Measurements from ENCODE around the gene CEP112.

Gene CEP112

DNA sequence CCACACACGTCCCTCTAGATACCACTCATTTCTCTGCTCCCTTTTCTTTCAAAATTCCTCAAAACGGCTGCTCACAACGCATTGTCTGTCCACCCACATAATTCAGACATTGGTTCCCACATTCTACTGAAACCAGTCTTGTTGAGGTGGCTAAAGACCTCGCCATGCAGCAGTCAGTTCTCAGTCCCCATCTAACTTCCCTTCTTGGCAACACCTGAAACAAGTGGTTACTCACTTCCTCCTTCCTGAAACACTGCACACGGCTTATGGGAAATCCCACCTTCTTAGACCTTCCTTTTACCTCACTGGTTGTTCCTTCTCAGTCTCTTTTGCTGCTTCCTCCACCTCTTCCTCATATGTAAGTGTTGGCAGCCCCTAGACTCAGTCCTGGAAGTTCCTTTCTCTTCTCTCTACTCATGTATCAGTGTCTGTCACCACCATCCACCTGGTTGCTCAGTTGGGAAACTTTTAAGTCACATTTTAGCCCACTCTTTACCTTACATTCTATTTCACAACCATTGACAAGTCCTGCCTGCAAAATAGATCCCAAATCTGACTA lies 277.1 kb downstream of the CEP112 start:
- TF ChIP-seq GATA3 (IDR thresholded peaks at IDR 0.05; ENCODE audit: low read depth, low read length) (no peak), GATA2 (IDR thresholded peaks at IDR 0.05; ENCODE audit: low read depth, low read length) (no peak)

DNA sequence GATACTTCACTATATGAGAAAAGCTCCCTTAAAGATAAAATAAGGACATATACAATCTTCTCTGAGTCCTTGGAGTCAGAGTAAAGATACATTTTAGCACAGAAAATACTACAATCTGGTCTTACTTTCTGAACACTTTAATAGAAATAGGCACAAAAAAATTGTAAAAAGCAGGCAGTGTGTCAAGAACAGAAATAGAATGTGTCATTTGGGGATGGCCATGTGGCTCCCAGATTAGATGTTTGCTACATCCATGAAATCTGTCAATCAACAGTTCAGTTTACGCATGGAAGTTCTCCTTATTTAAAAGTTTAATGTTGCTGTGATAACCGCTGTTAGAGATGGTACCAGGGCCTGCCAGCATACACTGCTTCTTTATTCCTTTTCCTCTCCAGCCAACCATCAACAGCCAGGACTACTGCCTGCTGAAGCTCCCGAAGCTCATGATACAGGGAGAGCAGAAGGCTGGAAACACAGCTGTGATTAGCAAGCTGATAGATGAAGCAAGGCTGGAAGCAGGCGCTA lies 278.5 kb downstream of the CEP112 start:
- TF ChIP-seq GATA3 (IDR thresholded peaks at IDR 0.05; ENCODE audit: low read depth, low read length) = no peak

DNA sequence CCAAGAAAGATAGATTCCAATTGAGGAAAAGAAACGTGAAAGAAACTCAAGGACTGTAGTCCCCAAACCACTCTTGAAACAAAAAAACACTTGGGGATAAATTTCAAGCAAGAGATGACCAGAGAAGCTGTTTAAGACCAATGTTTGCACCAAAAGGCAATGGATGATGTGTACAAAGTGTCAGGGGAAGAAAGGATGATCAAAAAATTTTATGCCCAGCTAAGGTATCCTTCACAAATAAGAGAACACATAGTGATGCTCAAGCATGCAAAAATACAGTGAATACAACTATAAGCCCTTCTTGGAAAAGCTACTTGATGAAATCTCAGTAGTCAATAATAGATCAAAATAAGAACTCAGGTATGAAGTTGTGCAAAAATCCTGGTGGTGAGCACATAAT lies 281.1 kb downstream of the CEP112 start:
- no peak for TF ChIP-seq GATA2 (IDR thresholded peaks at IDR 0.05; ENCODE audit: low read depth, low read length)
- no peak for TF ChIP-seq GATA3 (IDR thresholded peaks at IDR 0.05; ENCODE audit: low read depth, low read length)

DNA sequence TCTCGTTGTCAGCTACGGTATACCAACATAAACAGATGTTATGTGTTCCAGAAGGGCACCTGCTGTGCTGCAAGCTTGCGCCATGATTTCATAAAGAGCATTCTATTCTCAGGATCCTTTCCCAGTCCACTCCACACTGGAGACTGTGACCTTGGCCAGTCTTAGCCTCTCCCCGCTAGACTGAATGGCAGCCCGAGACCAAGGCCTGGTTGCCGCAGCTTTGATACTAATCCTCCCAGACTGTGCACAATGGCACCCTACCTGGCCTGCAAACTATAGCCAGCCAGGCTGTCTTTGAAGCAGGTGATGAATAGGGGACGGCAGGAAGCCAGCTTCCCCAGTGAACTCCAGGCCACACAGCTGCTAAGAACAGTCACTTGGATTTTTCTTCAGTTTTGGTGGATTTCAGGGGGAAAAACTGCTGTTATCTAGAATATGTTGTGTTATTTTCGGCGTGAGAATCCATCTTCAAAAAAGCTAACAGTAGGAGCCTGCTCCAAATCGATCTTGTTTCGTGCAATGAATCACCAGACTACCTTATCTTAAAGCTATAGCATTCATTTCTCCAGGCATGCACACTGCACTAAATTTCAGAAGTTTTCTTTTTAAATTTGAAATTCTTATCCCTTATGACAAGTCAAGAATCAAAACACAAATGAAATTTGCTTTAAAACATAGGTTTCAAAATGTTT lies 289.0 kb downstream of the CEP112 start:
- TF ChIP-seq GATA2 (IDR thresholded peaks at IDR 0.05; ENCODE audit: low read depth, low read length) (no peak), GATA3 (IDR thresholded peaks at IDR 0.05; ENCODE audit: low read depth, low read length) (no peak)

DNA sequence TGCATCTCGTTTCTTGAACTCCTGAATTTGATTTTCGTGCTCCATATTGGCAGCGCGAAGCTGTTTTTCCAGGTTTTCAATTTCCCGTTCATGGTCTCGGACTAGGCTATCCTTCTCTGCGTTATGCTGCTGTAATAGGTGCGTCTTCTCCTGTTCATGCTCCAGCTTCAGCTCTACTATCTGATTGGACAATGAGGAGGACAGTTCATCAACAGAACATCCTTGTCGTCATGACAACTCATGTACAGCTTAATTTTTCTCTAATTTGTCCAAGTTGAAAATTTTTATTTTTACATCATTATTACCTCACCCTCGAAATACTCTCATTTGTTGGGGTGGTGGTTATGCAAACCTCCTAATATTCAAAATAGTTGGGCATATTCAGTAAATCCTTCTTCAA lies 289.8 kb downstream of the CEP112 start:
- TF ChIP-seq GATA3 (IDR thresholded peaks at IDR 0.05; ENCODE audit: low read depth, low read length) (no peak), GATA2 (IDR thresholded peaks at IDR 0.05; ENCODE audit: low read depth, low read length) (no peak)

DNA sequence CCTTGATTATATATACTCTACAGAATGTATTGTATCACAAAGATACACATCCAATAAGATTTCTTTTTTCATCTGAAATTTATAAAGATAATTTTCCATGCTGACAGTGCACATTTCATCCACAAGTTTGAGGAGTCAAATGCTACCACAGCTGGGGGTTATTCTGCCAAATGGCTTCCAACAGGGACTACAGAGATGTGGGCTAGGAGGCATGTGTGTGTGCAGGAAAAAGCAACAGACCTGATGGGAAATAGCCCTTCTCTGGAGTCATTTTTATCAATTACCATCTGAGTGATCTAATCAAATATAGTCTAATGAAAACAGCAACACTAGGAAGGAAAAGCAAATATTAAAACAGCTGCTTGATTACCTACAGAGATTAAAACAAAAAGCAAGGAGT lies 290.5 kb downstream of the CEP112 start:
- TF ChIP-seq GATA3 (IDR thresholded peaks at IDR 0.05; ENCODE audit: low read depth, low read length) = peak; percentile 52; the same call in 1 of the 2 replicates
- peak; percentile 51; the same call in 1 of the 2 replicates for TF ChIP-seq GATA2 (IDR thresholded peaks at IDR 0.05; ENCODE audit: low read depth, low read length)

DNA sequence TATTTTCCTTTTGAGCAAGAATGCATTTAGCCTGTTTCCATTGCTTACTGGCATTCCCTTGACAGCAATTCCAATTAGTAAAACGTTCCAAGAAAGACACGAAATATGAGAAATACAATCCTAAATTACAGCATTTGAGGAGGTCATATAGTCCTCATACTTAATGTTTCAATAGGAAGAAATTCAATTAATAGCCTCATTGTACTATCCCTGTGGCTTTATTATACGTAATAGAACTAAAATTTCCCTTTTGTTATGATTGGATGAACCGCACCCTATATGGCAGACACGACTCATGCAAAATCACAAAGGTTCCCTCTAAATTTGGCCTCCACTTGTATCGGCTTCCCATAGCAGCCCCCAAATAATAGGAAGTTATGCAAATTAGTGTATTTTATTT lies 291.7 kb downstream of the CEP112 start:
- TF ChIP-seq GATA3 (IDR thresholded peaks at IDR 0.05; ENCODE audit: low read depth, low read length) (no peak), GATA2 (IDR thresholded peaks at IDR 0.05; ENCODE audit: low read depth, low read length) (no peak)

DNA sequence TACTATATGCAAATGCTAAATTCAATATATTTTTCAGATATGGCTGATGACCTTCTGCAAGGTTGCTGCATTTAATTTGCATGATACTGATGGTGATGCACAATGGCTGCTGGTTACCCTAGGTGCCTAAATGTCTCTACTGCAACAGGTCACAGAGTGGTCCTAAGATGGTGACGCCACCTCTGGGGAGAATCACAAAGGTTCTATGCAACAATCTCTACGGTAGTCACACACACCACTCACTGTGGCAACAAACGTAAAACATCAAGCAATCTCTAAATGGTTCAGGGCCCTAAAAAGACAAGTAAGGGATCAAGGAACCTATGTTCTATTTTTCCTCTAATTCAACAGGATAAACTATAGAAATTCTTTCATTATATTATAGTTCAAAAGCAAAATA lies 293.3 kb downstream of the CEP112 start:
- TF ChIP-seq GATA2 (IDR thresholded peaks at IDR 0.05; ENCODE audit: low read depth, low read length) (no peak), GATA3 (IDR thresholded peaks at IDR 0.05; ENCODE audit: low read depth, low read length) (no peak)

DNA sequence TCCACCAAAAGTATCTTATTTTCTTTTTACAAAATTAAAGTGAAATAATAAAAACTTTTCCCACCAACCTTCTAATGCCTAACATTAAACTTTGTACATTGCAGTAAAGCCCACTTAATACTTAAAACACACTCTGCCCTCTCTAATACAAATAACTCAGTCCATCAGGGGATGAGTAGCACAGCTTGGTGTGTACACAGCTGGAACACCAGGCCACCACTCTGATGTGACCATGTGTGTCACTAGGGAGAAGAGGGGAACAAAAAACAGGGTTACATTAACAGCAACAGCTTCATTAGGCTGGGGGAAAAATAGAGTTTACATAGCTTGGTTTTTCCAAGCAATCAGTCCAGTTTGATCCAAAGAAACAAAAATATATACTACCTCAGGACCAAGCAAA lies 295.0 kb downstream of the CEP112 start:
- no peak for TF ChIP-seq GATA2 (IDR thresholded peaks at IDR 0.05; ENCODE audit: low read depth, low read length)
- no peak for TF ChIP-seq GATA3 (IDR thresholded peaks at IDR 0.05; ENCODE audit: low read depth, low read length)

DNA sequence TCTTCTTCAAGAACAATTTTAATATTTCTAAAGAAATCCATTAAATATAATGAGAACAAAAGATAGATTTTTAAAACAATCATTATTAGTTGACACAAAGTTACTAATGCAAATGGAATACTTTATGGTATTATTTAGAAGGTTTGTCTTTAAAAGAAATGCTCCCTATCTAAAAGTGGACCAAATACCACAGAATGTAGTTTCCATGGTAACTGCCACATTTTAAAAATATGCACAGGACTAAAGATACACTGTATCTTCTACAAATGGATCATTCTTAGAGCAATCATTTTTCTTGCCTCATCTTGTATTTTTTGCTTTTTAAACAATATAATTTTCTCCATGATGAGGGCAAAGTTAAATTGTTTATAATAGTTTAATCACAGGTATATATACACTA lies 296.0 kb downstream of the CEP112 start:
- no peak for TF ChIP-seq GATA3 (IDR thresholded peaks at IDR 0.05; ENCODE audit: low read depth, low read length)
- TF ChIP-seq GATA2 (IDR thresholded peaks at IDR 0.05; ENCODE audit: low read depth, low read length) = no peak

DNA sequence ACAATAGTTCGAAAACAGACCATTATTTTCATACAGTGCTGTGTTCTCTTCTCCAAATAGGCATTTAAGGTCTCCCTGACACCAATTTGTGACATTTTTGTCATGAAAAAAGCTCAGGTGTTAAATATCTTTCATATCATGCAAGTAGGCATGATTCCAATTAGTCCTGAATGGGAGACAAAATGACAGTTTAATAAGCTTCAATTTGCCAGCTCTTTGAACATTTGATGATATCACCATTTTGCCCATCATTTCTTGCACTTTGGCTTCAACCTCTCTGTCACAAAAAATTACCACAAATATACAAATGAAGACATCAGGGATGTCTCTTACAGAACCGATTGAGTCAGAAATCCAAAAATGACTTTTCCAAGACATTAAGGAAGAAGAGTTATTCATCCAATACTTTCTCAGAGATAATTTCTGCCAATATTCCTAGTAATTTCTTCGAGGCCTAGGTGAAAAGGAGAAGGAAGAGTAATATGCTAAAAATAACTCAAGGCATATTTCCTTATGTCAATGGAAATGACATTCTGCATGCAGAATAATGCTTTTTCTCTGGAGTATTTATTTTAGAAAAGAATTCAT lies 298.1 kb downstream of the CEP112 start:
- TF ChIP-seq GATA3 (IDR thresholded peaks at IDR 0.05; ENCODE audit: low read depth, low read length) (no peak), GATA2 (IDR thresholded peaks at IDR 0.05; ENCODE audit: low read depth, low read length) (no peak)

DNA sequence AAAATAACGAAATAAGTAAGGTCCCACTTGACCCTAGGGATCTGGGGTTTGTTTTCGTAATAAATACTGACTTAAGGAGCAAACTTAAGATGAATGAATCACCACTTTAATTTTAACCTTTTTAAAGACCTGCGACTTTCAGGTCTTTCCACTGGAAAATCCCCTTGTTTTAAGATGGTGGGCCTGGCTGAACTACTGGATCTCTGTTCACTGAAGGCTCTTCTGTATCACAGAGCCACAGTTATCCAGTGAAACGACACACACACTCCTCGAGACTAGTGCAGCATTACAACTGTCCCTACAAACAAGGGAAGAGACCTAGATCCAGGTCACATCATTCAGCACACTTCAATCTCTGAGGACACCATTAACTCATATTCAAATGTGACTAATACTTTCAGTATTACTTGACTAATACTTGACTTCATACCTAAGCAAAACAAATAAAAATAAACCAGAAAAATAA lies 299.0 kb downstream of the CEP112 start:
- TF ChIP-seq GATA3 (IDR thresholded peaks at IDR 0.05; ENCODE audit: low read depth, low read length) (no peak), GATA2 (IDR thresholded peaks at IDR 0.05; ENCODE audit: low read depth, low read length) (no peak)

DNA sequence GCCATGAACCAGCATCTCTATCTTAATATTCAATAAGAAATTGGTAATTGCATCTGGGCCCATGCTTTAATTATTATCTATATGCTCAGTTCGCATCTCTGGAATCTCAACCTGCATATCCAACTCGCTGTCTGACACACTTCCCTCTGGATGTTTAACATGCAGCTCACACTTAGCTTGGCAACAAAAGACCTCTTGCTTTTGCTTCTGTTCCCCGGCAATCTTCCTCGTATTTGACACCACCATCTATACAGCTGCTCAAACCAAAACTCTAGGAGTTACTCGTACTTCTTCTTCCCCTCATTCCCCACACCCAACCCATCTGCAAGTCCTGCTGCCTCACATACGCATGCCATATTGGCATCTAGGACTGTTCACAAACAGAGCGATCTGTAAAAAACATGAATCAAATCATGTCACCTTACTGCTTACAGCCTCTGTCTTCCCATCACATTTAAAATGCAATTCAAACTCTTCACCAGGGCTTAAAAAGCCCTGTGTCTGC lies 300.6 kb downstream of the CEP112 start:
- no peak for TF ChIP-seq GATA3 (IDR thresholded peaks at IDR 0.05; ENCODE audit: low read depth, low read length)
- TF ChIP-seq GATA2 (IDR thresholded peaks at IDR 0.05; ENCODE audit: low read depth, low read length) = no peak

DNA sequence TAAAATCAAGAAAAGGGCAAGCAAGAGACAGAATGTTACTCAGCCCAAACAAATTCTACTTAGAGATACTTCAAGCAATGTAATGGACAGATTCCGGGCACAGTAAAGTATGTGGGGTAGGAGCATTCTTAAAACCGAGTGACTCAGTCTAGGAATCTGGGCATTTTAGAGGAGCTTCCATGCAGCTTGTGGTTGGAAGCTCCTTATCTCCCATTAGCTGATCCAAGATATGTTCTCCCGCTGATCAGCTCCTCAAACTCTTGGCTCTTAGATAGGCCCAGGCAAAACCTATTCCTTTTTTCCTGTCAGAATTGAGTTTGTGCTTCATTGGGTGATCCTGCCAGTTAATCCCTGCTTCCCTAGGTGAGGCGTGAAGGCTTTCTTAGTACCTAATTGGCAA lies 303.3 kb downstream of the CEP112 start:
- TF ChIP-seq GATA2 (IDR thresholded peaks at IDR 0.05; ENCODE audit: low read depth, low read length) = no peak
- no peak for TF ChIP-seq GATA3 (IDR thresholded peaks at IDR 0.05; ENCODE audit: low read depth, low read length)
